HEK293T (cell line): ENCODE data around the gene B4GALT7.

Experiments
- ARNT ChIP-seq: fragments of 450-650 bp; IDR thresholded peaks from 2 replicates; pipeline ENCODE4 v1.6.1; 2017; ENCODE audit warnings: mild to moderate bottlenecking
- FOXM1 ChIP-seq: fragments of 450-650 bp; IDR thresholded peaks from 2 replicates; pipeline ENCODE4 v1.6.1; 2017; ENCODE audit warnings: mild to moderate bottlenecking, borderline replicate concordance

GRCh38 chr5:177588413-177588909 lies 11.5 kb upstream of the B4GALT7 start:
- TF ChIP-seq FOXM1 (no peak), ARNT (no peak)
